ENCODE data around the gene LRRC37B.
"Not testable (repeated sequence)": the region's sequence is repeated elsewhere in the genome, so short reads cannot be mapped to it uniquely, and the experiment has no call there.

LRRC37B gene

GRCh38 chr17:32006957-32007462 lies at the start of gene LRRC37B:
Gene LRRC37B, plus strand, starts transcription at chr17:32007383. Its CDS starts 14,010 bp downstream, at chr17:32021393.
- peak within 1 kb of the TSS; percentile 77 to 78 for H3K4me3 ChIP-seq (ENCODE audit: low read depth in 1 of 2, low read length in 1 of 2)
- peaks cover 5% of the 10 kb centered on the region for H3K36me3 ChIP-seq
- peaks cover 19% of the 10 kb centered on the region for H3K27me3 ChIP-seq
- peak within 1 kb of the TSS; percentile 92 for H3K27ac ChIP-seq
- TF ChIP-seq CTCF (IDR thresholded peaks at IDR 0.05) = peak; percentile 99
- H3K9me3 ChIP-seq = no peaks in the 10 kb centered on the region
- H3K4me1 ChIP-seq (ENCODE audit: control insufficient read depth in 1 of 2, insufficient read depth in 1 of 2, low read depth in 1 of 2, low read length in 1 of 2) = peaks cover 34 to 38% of the 10 kb centered on the region in 2 experiments

GRCh38 chr17:31964131-31964530 lies 43.1 kb upstream of the LRRC37B start:
- not testable (repeated sequence) for H3K4me1 ChIP-seq (ENCODE audit: control insufficient read depth in 1 of 2, insufficient read depth in 1 of 2, low read depth in 1 of 2, low read length in 1 of 2); H3K9me3 ChIP-seq; H3K4me3 ChIP-seq (ENCODE audit: low read depth in 1 of 2, low read length in 1 of 2); H3K27ac ChIP-seq; H3K27me3 ChIP-seq
- H3K36me3 ChIP-seq = peaks cover 62% of the 10 kb centered on the region

DNA sequence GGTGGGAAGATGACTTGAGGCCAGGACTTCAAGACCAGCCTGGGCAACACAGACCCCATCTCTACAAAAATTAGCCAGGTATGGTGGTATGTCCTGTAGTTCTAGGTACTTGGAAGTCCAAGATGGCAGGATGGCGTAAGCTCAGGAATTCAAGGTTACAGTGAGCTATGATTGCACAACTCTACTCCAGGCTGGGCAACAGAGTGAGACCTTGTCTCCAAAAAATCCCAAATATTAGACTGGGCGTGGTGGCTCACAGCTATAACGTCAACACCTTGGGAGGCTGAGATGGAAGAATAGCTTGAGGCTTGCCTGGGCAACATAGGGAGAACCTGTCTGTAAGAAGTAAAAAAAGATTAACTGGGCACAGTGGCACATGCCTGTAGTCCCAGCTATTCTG lies 39.5 kb upstream of the LRRC37B start:
- Histone ChIP-seq H3K27ac (no peak overlapping the region), H3K36me3 (peaks cover 44% of the 10 kb centered on the region), H3K4me1 (ENCODE audit: control insufficient read depth in 1 of 2, insufficient read depth in 1 of 2, low read depth in 1 of 2, low read length in 1 of 2) (no peaks in the 10 kb centered on the region), H3K4me3 (ENCODE audit: low read depth in 1 of 2, low read length in 1 of 2) (no peak overlapping the region), H3K27me3 (no peaks in the 10 kb centered on the region), H3K9me3 (no peaks in the 10 kb centered on the region)
- TF ChIP-seq CTCF (IDR thresholded peaks at IDR 0.05) = no peak

GRCh38 chr17:31970416-31970815 lies 36.8 kb upstream of the LRRC37B start:
- not testable (repeated sequence) for H3K27ac ChIP-seq; H3K4me1 ChIP-seq (ENCODE audit: control insufficient read depth in 1 of 2, insufficient read depth in 1 of 2, low read depth in 1 of 2, low read length in 1 of 2); H3K27me3 ChIP-seq; H3K4me3 ChIP-seq (ENCODE audit: low read depth in 1 of 2, low read length in 1 of 2); H3K9me3 ChIP-seq
- peaks cover 56% of the 10 kb centered on the region for H3K36me3 ChIP-seq

GRCh38 chr17:31974269-31975071 lies 32.7 kb upstream of the LRRC37B start:
- H3K9me3 ChIP-seq; H3K4me1 ChIP-seq (ENCODE audit: control insufficient read depth in 1 of 2, insufficient read depth in 1 of 2, low read depth in 1 of 2, low read length in 1 of 2); H3K27ac ChIP-seq; H3K27me3 ChIP-seq; H3K4me3 ChIP-seq (ENCODE audit: low read depth in 1 of 2, low read length in 1 of 2): not testable (repeated sequence)
- H3K36me3 ChIP-seq = peaks cover 71% of the 10 kb centered on the region

DNA sequence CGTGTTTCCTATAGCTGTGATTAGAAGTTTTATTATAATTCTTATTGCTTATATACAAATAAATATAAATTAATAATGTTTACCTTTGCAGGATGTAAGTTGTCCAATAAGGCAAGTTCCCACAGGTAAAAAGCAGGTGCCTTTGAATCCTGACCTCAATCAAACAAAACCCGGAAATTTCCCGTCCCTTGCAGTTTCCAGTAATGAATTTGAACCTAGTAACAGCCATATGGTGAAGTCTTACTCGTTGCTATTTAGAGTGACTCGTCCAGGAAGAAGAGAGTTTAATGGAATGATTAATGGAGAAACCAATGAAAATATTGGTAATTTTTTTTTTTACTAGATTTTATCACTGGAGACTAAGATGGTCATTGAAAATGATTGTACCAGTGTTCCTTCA lies 31.8 kb upstream of the LRRC37B start:
- H3K9me3 ChIP-seq; H3K4me1 ChIP-seq (ENCODE audit: control insufficient read depth in 1 of 2, insufficient read depth in 1 of 2, low read depth in 1 of 2, low read length in 1 of 2); H3K27me3 ChIP-seq; H3K4me3 ChIP-seq (ENCODE audit: low read depth in 1 of 2, low read length in 1 of 2); H3K27ac ChIP-seq: not testable (repeated sequence)
- H3K36me3 ChIP-seq = peaks cover 67% of the 10 kb centered on the region

- H3K27ac ChIP-seq, H3K9me3 ChIP-seq: not testable (repeated sequence)
- peaks cover 91% of the 10 kb centered on the region for H3K36me3 ChIP-seq
Observed at GRCh38 chr17:31991821-31992220, 15.4 kb upstream of the LRRC37B start.

DNA sequence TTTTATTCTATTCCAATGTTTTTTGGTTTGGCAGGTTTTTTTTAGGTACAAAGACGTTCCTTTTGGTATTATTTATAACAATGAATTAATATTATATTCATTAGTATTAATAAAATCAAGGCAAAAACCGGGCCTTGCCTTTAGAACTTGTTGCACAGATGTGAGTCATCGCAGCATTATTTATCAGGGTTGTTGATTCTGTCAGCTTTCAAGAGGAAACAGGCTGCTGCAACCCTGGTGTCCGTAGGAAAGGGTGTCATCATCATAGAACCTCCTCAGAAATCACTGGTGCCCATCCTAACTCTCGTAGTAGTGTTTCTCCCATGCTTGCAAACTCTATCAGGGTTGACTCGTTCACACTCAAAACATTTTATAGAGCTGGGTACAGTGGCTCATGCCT lies 10.2 kb upstream of the LRRC37B start:
- Histone ChIP-seq H3K4me1 (ENCODE audit: control insufficient read depth in 1 of 2, insufficient read depth in 1 of 2, low read depth in 1 of 2, low read length in 1 of 2) (no peaks in the 10 kb centered on the region), H3K36me3 (peaks cover 84% of the 10 kb centered on the region), H3K4me3 (ENCODE audit: low read depth in 1 of 2, low read length in 1 of 2) (no peak overlapping the region), H3K9me3 (no peaks in the 10 kb centered on the region), H3K27me3 (no peaks in the 10 kb centered on the region), H3K27ac (no peak overlapping the region)
- TF ChIP-seq CTCF (IDR thresholded peaks at IDR 0.05) = no peak

More at GRCh38 chr17:31991821-31992220, 15.4 kb upstream of the LRRC37B start:
- H3K4me3 ChIP-seq (ENCODE audit: low read depth in 1 of 2, low read length in 1 of 2); H3K4me1 ChIP-seq (ENCODE audit: control insufficient read depth in 1 of 2, insufficient read depth in 1 of 2, low read depth in 1 of 2, low read length in 1 of 2); H3K27me3 ChIP-seq: not testable (repeated sequence)

Measured in neutrophil (primary cell).